Prostate gland (tissue), 2 donors: Measurements from ENCODE around the gene CLEC4D. TPM values are rescaled to one million over a fixed set of nuclear protein-coding genes. Genes with fewer than 3 reads are reported as not detected.

Experiments
- DNase-seq: peaks from one replicate; pipeline ENCODE4 v3.0.0-alpha.2; 2019; ENCODE audit warnings: low spot score
- H3K27ac ChIP-seq, 2 donors: fragments of 200-600 bp; sonication (generic); 2 replicates each; pipeline ENCODE4 v1.5.1; 2017 to 2019
- H3K27me3 ChIP-seq: fragments of 200-600 bp; sonication (generic); replicated peaks from 2 replicates; pipeline ENCODE4 v1.5.1; 2019; ENCODE audit not compliant: insufficient read depth
- H3K36me3 ChIP-seq, 2 donors: fragments of 200-600 bp; sonication (generic); 1 replicate in 1 of 2; 2 replicates in 1 of 2; pipeline versions ENCODE4 v1.5.1 to v1.8.1; 2017 to 2019
- H3K4me1 ChIP-seq: fragments of 200-600 bp; sonication (generic); replicated peaks from 2 replicates; pipeline ENCODE4 v1.5.1; 2019
- H3K4me3 ChIP-seq, 2 donors: fragments of 200-600 bp; sonication (generic); 2 replicates each; pipeline ENCODE4 v1.5.1; 2017 to 2019
- H3K9me3 ChIP-seq: fragments of 200-600 bp; sonication (generic); 2 replicates; pipeline ENCODE4 v1.5.1; 2017
- POLR2A ChIP-seq: fragments of 450-650 bp; IDR thresholded peaks from one replicate; pipeline ENCODE4 v1.6.1; 2016; ENCODE audit warnings: antibody characterized with exemption, mild to moderate bottlenecking
- POLR2AphosphoS5 ChIP-seq: sonication (generic); formaldehyde crosslinking; IDR thresholded peaks from one replicate; pipeline ENCODE4 v1.6.1; 2017; ENCODE audit warnings: antibody characterized with exemption
- WGBS: methylation state at CpG from one replicate; pipeline ENCODE4 v1.1.5; 2018; 5-methylcytosine and 5-hydroxymethylcytosine counted together
- intact Hi-C: fragments of 100-400 bp; cut with DNase I; formaldehyde crosslinking; loops from one replicate; pipeline ENCODE4 v1.14.2; 2022
- total RNA-seq, 2 donors: library from RNA; depleted of rRNA; stranded (reverse); fragments of >200 nt; gene quantifications; one replicate each; pipeline ENCODE4 v1.1.0, GENCODE V29; 2016
- TF ChIP-seq, protein P1 (sequence below), 4 experiments: fragments of 200-600 bp in 2 of 4; fragments of 450-650 bp in 2 of 4; sonication (generic) in 2 of 4; IDR thresholded peaks; 1 replicate in 3 of 4; 2 replicates in 1 of 4; pipeline ENCODE4 v1.5.1; 2016 to 2019; ENCODE audit warnings: antibody characterized with exemption in 4 of 4, mild to moderate bottlenecking in 2 of 4, moderate library complexity in 2 of 4

The CLEC4D gene
- 1 to 10 TPM in 1 of 2 donors, not detected in 1; 1.5 TPM for total RNA-seq

DNA sequence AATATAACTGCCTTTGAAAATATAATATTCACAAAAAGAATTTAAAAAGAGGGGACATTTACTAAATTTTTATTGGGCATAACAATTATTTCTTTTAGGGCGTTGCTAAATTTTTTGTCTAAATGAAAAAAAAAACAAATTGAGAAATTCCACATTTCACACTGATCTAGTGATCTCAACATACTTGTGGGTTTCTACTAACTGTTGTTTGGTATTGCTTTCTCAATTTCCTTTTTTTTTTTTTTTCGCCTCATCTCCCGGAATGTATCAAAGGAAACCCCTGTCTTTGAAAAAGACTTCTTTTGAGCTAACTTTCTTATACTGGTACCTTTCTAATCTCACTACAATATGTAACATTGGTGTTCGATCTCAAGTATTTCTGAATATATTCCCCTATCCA is at the start of gene CLEC4D:
Gene CLEC4D (plus strand): TSS at position 248 of the 400 bp plus-strand sequence. CDS start 230 bp downstream, outside the sequence.
- Histone ChIP-seq H3K4me1 (no peaks in the 10 kb centered on the region), H3K4me3 (no peak within 1 kb of the TSS), H3K9me3 (no peaks in the 10 kb centered on the region), H3K27me3 (no peaks in the 10 kb centered on the region), H3K36me3 (no peaks in the 10 kb centered on the region), H3K27ac (no peak within 1 kb of the TSS)
- no peak for DNase-seq
- TF ChIP-seq POLR2AphosphoS5, result no peak
- intact Hi-C loops, result no loop called here
- 82% methylated on average over 4 of the region's 4 CpGs for WGBS

DNA sequence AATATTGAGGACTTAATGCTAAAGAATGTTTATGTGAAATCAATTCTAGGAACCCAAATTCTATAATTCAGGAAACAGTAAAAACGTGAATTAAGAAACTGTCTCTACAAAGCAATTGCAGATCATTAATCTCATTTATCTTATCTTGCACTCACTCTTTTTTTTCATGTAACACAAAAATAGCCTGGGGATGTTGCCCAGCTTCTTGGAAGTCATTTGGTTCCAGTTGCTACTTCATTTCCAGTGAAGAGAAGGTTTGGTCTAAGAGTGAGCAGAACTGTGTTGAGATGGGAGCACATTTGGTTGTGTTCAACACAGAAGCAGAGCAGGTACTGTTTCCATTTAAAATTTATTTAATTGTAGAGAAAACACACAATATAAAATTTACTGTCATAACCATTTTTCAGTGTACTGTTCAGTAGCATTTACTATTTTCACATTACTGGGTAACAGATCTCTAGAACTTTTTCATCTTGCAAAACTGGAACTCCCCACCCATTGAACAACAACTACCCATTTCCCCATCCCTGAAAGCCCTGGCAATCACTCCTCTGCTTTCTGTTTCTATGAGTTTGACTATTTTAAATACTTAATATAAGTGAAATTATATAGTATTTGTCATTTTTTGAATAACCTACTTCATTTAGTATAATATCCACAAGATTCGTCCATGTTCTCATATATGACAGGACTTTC is 47.9 kb upstream of the CLEC4D start:
- Histone ChIP-seq H3K27me3 (no peaks in the 10 kb centered on the region), H3K4me3 (no peak overlapping the region), H3K36me3 (no peaks in the 10 kb centered on the region), H3K9me3 (no peaks in the 10 kb centered on the region), H3K4me1 (no peaks in the 10 kb centered on the region), H3K27ac (no peak overlapping the region)
- intact Hi-C loops, result no loop called here
- DNase-seq, result no peak
- WGBS, result 0% methylated on average over 2 of the region's 2 CpGs
- TF ChIP-seq POLR2A (no peak), POLR2AphosphoS5 (no peak)
- TF ChIP-seq, protein P1, sequence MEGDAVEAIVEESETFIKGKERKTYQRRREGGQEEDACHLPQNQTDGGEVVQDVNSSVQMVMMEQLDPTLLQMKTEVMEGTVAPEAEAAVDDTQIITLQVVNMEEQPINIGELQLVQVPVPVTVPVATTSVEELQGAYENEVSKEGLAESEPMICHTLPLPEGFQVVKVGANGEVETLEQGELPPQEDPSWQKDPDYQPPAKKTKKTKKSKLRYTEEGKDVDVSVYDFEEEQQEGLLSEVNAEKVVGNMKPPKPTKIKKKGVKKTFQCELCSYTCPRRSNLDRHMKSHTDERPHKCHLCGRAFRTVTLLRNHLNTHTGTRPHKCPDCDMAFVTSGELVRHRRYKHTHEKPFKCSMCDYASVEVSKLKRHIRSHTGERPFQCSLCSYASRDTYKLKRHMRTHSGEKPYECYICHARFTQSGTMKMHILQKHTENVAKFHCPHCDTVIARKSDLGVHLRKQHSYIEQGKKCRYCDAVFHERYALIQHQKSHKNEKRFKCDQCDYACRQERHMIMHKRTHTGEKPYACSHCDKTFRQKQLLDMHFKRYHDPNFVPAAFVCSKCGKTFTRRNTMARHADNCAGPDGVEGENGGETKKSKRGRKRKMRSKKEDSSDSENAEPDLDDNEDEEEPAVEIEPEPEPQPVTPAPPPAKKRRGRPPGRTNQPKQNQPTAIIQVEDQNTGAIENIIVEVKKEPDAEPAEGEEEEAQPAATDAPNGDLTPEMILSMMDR (IDR thresholded peaks at IDR 0.05), result no peak

DNA sequence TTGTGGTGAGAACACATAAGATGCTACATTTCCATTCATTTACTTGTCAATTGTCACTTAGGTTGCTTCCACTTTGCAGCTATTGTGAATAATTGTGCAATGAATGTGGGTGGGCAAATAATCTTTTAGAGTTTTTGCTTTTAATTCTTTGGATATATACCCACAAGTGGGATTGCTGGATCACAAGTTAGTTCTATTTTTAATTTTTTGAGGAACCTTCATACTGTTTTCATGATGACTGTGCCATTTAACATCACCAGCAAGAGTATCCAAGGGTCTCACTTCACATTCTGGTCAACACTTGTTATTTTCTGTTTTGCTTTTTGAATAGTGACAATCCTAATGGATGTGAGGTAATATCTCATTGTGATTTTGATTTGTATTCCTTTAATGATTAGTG is 47.1 kb upstream of the CLEC4D start:
- Histone ChIP-seq H3K27me3 (no peaks in the 10 kb centered on the region), H3K36me3 (no peaks in the 10 kb centered on the region), H3K4me1 (no peaks in the 10 kb centered on the region), H3K4me3 (no peak overlapping the region), H3K27ac (no peak overlapping the region), H3K9me3 (no peaks in the 10 kb centered on the region)
- TF ChIP-seq POLR2A, result no peak
- TF ChIP-seq POLR2AphosphoS5, result no peak
- TF ChIP-seq, protein P1 (IDR thresholded peaks at IDR 0.05), result no peak
- DNase-seq, result no peak
- intact Hi-C loops, result no loop called here

DNA sequence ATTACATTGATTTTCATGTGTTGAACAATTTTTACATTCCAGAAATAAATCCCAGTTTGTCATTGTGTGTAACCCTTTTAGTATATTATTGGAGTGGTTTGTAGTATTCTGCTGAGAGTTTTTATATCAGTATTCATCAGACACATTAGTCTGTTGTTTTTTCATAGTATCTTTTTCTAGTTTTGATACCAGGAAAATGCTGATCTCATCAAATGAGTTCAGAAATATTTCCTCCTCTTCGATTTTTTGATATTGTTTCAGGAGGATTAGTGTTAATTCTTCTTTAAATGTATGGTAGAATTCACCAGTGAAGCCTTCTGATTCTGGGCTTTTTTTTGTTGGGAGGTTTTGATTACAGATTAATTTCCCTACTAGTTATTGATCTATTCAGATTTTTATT is 42.2 kb upstream of the CLEC4D start:
- no peak overlapping the region for H3K4me3 ChIP-seq
- TF ChIP-seq POLR2AphosphoS5 (no peak), POLR2A (no peak)
- TF ChIP-seq, protein P1 (IDR thresholded peaks at IDR 0.05), result no peak
- H3K36me3 ChIP-seq, result no peaks in the 10 kb centered on the region
- H3K9me3 ChIP-seq, result no peaks in the 10 kb centered on the region
- intact Hi-C loops, result no loop called here
- no peaks in the 10 kb centered on the region for H3K27me3 ChIP-seq
- DNase-seq, result no peak
- H3K27ac ChIP-seq, result no peak overlapping the region
- no peaks in the 10 kb centered on the region for H3K4me1 ChIP-seq
- WGBS, result 92% methylated on average over 1 of the region's 1 CpG

DNA sequence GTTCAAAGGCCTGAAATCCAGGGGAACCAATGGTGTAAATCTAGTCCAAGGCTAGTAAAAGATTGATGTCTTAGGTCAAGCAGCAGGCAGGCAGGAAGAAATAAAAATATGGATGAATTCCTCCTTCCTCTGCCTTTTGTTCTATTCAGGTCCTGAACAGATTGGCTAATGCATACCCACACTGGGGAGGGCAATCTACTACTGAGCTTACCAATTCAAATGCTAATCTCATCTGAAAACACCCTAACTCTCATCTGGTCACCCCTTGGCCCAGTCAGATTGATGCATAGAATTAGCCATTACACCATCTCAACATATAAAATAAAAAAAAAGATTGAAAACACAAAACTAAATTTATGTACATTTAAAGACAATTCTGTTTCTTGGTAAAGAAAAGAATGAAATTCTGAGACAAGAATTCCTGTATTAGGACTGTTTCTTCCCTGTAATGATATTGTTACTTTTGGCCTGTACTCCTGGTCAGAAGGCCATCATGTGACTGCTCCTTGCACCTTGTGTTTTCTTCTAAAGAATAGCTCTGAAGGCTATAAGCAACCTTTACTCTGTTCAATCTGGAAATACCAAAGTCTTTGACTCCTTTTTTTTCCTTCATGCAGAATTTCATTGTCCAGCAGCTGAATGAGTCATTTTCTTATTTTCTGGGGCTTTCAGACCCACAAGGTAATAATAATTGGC is 37.6 kb upstream of the CLEC4D start:
- no peaks in the 10 kb centered on the region for H3K9me3 ChIP-seq
- no peaks in the 10 kb centered on the region for H3K36me3 ChIP-seq
- no peak for DNase-seq
- no peak overlapping the region for H3K4me3 ChIP-seq
- no peaks in the 10 kb centered on the region for H3K4me1 ChIP-seq
- TF ChIP-seq POLR2A (no peak), POLR2AphosphoS5 (no peak)
- TF ChIP-seq, protein P1 (IDR thresholded peaks at IDR 0.05), result no peak
- H3K27ac ChIP-seq, result no peak overlapping the region
- intact Hi-C loops, result no loop called here
- H3K27me3 ChIP-seq, result no peaks in the 10 kb centered on the region
